Pulmonary artery endothelial cell (primary cell): Measurements from ENCODE around the gene OR56A4. TPM values are rescaled to one million over a fixed set of nuclear protein-coding genes. Genes with fewer than 3 reads are reported as not detected.

Experiments used
- DNase-seq: peaks from one replicate; pipeline ENCODE4 v3.0.0-alpha.2; 2011; ENCODE audit warnings: low read depth, low spot score
- total RNA-seq: library from RNA; depleted of rRNA; stranded (reverse); fragments of >200 nt; gene quantifications from 2 replicates; pipeline ENCODE4 v1.2.3, GENCODE V29; 2014

OR56A4 gene
- not detected in 2 replicates for total RNA-seq

GRCh38 chr11:6006846-6007245 is at the start of gene OR56A4:
Gene OR56A4 (minus strand): TSS chr11:6006946. CDS start chr11:6002992, 3,954 bp downstream.
- no peak for DNase-seq

GRCh38 chr11:6055569-6055968 is 48.8 kb upstream of the OR56A4 start:
- no peak for DNase-seq

- no peak for DNase-seq
Measured at GRCh38 chr11:6052374-6052773, 45.6 kb upstream of the OR56A4 start.

GRCh38 chr11:6040874-6041273 is 34.1 kb upstream of the OR56A4 start:
- peak; percentile 22 for DNase-seq

- no peak for DNase-seq
Measured at GRCh38 chr11:6030708-6031405, 24.1 kb upstream of the OR56A4 start, which contains the start of gene OR56A1. Gene OR56A1 (minus strand): TSS chr11:6030758. CDS start chr11:6027692, 3,066 bp downstream.

GRCh38 chr11:6027501-6027900 is 20.8 kb upstream of the OR56A4 start:
- DNase-seq: no peak

GRCh38 chr11:6025056-6025455 is 18.3 kb upstream of the OR56A4 start:
- DNase-seq: no peak

GRCh38 chr11:6022956-6023355 is 16.2 kb upstream of the OR56A4 start:
- DNase-seq: peak; percentile 22

- DNase-seq: no peak
Measured at GRCh38 chr11:6013042-6013441, 6.3 kb upstream of the OR56A4 start.

GRCh38 chr11:6012035-6012668 is 5.4 kb upstream of the OR56A4 start:
- DNase-seq: no peak

GRCh38 chr11:6006395-6006794 is 351 bp downstream of the OR56A4 start:
- DNase-seq: no peak

GRCh38 chr11:6002202-6002699 is 4.5 kb downstream of the OR56A4 start:
- DNase-seq: no peak

GRCh38 chr11:5994791-5995190 is 12.0 kb downstream of the OR56A4 start:
- no peak for DNase-seq

GRCh38 chr11:5992604-5993251 is 14.0 kb downstream of the OR56A4 start:
- no peak for DNase-seq

- DNase-seq: no peak
Measured at GRCh38 chr11:5992150-5992549, 14.6 kb downstream of the OR56A4 start.

GRCh38 chr11:5989203-5989602 is 17.5 kb downstream of the OR56A4 start:
- no peak for DNase-seq

GRCh38 chr11:5986885-5987284 is 19.9 kb downstream of the OR56A4 start, which contains the start of gene OR52L1:
Gene OR52L1 (minus strand): TSS chr11:5986985. CDS start chr11:5986930, 55 bp downstream.
- DNase-seq: no peak

- DNase-seq: no peak
Measured at GRCh38 chr11:5983443-5983842, 23.3 kb downstream of the OR56A4 start.

GRCh38 chr11:5973530-5973929 is 33.2 kb downstream of the OR56A4 start:
- DNase-seq: no peak

GRCh38 chr11:5968394-5968793 is 38.4 kb downstream of the OR56A4 start, which contains the start of gene OR56A5:
Gene OR56A5 (minus strand): TSS chr11:5968494. CDS start chr11:5968494, 0 bp downstream.
- no peak for DNase-seq

GRCh38 chr11:5967708-5968107 is 39.0 kb downstream of the OR56A4 start:
- no peak for DNase-seq

- no peak for DNase-seq
Measured at GRCh38 chr11:5966958-5967357, 39.8 kb downstream of the OR56A4 start.
